HG02588 (cell line): ENCODE results near the gene MAGI2.

Source experiments
- ATAC-seq: cut with Tn5 transposase; IDR thresholded peaks from one replicate; pipeline ENCODE4 v1.9.1; 2021; ENCODE audit warnings: mild to moderate bottlenecking, moderate library complexity; ENCODE audit not compliant: unreplicated experiment

Gene MAGI2

DNA sequence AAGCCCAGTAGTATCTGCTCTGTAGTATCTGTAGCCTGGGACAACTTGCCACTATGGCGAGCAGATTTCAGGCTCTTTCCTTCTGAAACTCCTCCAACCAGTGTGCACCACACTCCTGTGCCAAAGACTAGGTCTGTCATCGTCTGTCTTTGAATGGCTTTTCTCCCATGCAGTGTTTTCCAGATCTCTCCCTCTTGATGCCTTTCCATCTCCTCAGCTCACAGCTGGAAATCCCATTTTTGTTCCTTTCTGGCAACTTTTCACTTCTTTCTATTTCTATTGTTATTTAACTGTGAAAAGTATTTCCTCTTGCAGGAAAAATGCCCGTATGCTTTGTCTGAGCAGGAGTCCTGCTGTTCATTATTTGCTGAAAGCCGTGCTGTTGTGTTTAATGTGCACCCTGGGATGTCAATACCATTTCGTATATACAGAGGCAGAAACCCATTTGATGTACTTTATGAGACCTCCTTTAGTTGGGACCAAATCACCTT lies 1281.2 kb downstream of the MAGI2 start:
- ATAC-seq: no peak

DNA sequence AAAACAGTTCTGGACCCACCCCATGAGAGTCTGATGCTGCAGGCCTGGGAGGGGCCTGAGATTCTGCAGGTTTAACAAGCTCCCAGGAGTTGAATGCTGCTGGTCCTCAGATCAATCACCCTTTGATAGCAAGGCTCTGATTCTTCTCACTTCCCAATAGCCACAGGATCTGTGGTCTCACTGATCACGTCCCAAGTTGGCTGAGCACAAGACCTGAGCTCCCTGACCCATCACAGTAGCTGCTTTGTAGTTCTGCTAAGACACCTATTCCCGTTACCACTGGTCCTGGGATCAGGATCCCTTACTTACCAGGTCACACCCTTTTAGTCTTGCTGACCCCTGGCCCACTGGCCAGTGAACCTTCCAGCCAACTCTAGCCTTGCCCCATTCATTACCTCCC lies 1282.1 kb downstream of the MAGI2 start:
- no peak for ATAC-seq

- no peak for ATAC-seq
Observed at GRCh38 chr7:78170815-78171214, 1282.7 kb downstream of the MAGI2 start.

- ATAC-seq: peak; percentile 42
Observed at GRCh38 chr7:78169992-78170391, 1283.5 kb downstream of the MAGI2 start.

DNA sequence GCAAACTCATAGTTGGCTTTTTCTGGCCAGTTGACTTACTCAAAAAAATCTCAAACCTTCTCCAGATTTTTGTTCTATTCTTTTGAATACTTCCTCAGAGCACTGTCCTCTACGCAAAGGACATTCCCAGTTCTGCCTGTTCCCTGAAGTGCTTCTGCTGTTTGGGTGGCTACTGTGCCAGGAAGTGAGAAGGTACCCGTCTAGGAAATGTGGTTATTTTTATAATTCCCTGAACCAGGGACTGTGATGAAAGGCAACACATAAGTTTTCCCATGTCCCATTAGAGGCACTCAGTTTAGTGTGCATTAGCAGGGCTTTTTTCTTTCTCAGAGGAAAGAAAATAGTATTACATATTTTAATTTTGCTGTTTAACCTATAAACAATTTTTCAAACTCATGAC lies 1284.6 kb downstream of the MAGI2 start:
- no peak for ATAC-seq

DNA sequence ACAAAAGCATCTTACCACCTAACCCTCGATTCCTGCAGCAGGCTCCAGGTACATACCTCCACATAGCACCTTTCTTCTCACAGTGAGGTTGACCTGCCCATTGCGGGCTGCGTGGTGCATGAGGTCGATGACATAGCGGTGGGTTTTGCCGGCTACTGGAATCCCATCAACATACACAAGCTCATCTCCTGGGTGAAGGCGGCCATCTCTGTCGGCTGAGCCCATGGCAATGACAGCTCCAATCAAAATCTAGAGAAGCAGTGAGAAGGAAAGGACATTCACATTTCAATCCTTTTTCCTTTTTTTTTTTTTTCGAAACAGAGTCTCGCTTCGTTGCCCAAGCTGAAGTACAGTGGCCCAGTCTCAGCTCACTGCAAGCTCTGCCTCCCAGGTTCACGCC lies 1285.6 kb downstream of the MAGI2 start:
- ATAC-seq: no peak

GRCh38 chr7:78165854-78166253 lies 1287.6 kb downstream of the MAGI2 start:
- no peak for ATAC-seq

DNA sequence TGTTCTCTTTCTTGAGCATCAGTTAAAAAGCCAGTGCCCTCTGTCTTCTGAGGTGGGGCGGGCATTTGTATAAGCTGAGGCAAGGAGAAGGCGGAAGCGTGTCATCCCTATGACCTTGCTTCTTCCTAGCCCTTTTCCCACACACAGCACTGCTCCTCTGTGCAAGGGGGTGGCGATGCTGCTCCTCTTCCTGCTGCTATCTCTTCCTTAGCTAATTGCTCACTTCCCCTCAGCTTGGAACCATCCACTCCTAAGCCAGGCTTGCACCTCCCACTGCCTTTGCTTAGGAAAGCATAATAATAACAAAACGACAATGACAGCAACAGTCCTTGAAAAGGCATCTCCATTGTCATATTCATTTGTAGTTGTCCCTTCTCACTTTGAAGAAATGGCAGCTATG lies 1288.0 kb downstream of the MAGI2 start:
- no peak for ATAC-seq

- no peak for ATAC-seq
Observed at GRCh38 chr7:78164459-78164858, 1289.0 kb downstream of the MAGI2 start.

DNA sequence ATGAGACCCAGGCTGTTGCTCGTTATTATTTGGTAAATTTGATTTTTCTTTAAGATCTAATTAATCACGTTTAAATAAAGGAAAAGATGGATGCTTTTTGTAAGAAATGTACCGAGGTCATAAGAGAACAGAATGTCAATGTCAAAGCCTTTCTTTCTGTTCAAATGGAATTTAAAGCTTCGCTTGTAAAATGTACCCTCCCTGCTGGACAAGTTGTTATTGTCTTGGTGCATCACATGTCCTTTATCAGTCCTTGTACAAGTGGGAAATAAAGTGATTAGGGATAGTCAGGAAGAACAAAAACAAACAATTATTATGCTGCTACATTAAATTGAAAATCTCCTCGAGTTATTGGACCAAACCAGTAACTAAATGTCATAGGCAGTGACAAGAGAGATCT lies 1291.7 kb downstream of the MAGI2 start:
- ATAC-seq: no peak

- ATAC-seq: no peak
Observed at GRCh38 chr7:78159545-78159944, 1293.9 kb downstream of the MAGI2 start.

GRCh38 chr7:78153285-78153684 lies 1300.2 kb downstream of the MAGI2 start:
- no peak for ATAC-seq

DNA sequence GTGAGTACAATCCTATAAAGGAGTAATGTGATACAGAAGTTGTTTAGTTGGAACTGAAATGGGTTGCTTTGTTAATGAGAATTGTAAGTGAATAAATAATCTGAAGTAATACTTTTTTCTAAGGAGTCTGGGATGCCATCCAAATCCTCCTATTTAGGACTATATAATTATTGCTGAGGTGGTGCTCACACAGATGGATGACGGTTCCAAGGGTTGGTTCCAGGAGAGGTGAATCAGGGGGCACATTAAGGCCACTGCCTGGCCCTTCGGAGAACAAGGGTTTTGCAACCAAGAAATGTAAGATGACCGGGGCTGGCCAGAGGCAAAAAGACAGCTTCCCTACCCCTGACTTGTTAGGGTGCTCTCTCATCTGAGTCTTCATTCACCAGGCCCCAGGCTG lies 1302.2 kb downstream of the MAGI2 start:
- ATAC-seq: no peak

DNA sequence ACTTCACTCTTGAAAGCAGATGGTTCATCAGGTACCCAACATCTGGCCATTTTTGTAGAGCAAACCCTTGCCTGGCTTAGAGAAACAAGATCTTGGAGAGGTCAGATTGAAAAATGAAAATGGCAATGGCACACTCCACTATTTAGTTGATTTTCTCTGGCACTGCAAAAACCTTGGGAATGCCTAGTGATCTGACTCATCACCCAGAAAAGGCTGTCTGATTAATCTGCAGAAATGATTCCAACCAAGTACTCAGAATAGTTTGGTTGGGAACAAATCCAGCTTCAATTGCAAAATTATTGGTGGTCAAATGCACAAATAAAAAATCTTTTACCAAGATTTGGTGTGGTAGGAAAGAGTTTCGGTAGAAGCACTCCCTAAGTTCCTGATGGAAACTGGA lies 1303.7 kb downstream of the MAGI2 start:
- no peak for ATAC-seq

DNA sequence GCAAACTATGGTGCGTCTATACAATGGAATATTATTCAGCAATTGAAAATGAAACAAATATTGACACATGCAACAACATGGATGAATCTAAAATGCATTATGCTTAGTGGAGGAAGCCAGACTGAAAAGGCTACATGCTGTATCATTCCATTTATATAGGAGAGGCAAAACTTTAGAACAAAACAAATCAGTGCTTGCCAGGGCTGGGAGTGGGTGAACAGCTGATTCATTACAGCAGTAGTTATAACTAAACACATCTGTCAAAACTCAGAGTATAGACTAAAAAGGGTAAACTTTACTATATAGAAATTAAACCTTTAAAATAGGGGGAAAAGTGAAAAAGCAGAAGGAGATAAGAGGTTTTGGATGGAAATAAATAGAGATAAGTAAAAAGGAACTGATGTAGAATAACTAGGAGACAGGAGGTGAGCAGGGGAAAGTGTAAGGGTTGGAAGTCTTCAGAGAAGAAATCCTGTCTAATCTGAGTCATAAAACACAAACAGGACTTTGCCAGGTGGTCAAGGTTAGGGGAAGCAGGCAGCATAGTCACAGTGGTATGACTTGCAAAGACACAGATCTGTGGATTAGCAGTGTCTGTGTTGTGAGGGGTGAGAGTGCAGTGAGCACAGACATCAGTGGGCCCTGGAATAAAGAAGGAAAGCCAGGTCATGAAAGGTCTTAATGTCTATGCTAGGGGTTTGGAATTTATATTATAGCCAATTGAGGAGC lies 1305.1 kb downstream of the MAGI2 start:
- no peak for ATAC-seq

- ATAC-seq: no peak
Observed at GRCh38 chr7:78146546-78146945, 1306.9 kb downstream of the MAGI2 start.

GRCh38 chr7:78143661-78144060 lies 1309.8 kb downstream of the MAGI2 start:
- ATAC-seq: no peak

GRCh38 chr7:78141522-78142281 lies 1311.8 kb downstream of the MAGI2 start:
- no peak for ATAC-seq

DNA sequence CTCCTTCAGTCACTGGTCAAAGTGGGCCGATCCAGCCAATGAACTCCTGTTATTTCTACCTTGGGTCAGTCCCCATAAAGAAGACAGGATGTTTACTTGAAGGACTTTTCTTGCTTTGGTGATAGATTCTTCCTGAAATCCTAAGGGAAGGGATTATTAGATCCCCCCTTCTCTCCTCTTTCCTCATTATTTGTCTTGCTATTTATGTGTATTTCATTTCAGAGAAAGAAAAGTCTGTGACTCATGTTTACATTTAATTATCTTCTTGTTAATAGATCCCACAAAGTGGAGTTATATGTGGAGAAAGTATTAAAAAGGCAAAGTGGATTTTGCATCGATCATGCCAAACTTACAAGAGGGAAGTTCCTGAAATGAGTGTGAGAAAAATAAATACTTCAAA lies 1313.4 kb downstream of the MAGI2 start:
- no peak for ATAC-seq

- ATAC-seq: no peak
Observed at GRCh38 chr7:78139335-78139734, 1314.1 kb downstream of the MAGI2 start.

DNA sequence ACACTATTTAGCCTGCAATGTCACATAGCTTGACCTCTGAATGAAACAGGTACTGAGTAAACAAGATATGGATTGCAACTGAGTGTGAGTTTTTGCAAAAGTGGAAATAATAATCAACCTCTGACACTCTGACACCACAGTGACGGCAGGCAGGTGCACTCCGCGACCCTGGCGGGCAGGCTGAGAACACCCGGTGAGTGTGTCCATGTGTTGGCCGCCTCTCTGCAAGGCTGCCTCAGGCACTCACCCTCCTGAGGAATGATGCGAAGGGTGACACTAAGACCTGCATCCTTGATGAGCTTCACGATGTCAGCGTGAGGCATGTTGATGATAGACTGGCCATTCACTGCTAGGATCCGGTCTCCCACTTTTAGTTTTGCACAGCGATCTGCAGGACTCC lies 1318.7 kb downstream of the MAGI2 start:
- ATAC-seq: no peak

- ATAC-seq: no peak
Observed at GRCh38 chr7:78134256-78134655, 1319.2 kb downstream of the MAGI2 start.
